ENCODE results near the gene SCOC.
A peak's percentile ranks its signal among the peaks of the same experiment; 100 is the strongest.
"Not testable (repeated sequence)": the region's sequence is repeated elsewhere in the genome, so short reads cannot be mapped to it uniquely, and the experiment has no call there.

The SCOC gene

GRCh38 chr4:140359562-140360427, 13.7 kb upstream of the SCOC start:
- peak in 46 of 56 donors; percentile 0 to 82 (median 22) for DNase-seq

- no peak for DNase-seq
Measured at GRCh38 chr4:140361099-140361498, 12.3 kb upstream of the SCOC start.

DNA sequence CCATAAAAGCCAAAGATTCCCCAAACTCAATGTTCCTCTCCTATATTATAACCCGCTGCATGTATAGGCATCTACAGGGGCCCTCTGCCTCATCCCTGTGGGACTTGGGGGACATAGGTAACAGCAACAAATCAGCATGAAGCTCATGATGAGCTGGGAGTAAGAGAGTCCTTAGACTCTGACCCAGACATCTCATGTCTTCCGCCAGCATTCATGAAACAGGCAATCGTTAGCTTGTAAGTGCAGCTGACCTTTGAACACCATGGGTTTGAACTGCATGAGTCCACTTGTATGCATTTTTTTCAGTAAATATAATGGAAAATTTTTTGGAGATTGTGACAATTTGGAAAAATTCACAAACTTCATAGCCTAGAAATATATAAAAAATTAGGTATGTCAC, 10.4 kb upstream of the SCOC start:
- DNase-seq = no peak

GRCh38 chr4:140363558-140363957, 9.9 kb upstream of the SCOC start:
- DNase-seq = no peak

DNA sequence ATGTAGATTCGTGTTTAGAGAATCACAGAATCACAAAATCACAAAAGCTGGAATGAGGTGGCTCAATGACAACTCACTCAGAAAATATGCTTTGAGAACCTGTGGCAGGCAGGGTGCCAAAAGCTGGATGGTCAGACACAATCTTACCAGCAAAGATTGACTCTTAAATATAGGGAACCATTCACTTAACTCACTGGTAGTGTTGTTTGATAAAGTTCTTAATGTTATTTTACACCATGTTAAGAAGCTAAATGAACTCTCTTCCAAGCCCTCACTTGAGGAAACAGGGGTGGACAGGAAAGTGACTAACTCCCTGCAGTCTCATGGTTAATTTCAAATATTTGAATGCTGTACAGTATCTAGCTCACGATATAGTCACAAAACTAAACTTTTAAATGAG, 5.7 kb upstream of the SCOC start:
- DNase-seq = no peak

DNA sequence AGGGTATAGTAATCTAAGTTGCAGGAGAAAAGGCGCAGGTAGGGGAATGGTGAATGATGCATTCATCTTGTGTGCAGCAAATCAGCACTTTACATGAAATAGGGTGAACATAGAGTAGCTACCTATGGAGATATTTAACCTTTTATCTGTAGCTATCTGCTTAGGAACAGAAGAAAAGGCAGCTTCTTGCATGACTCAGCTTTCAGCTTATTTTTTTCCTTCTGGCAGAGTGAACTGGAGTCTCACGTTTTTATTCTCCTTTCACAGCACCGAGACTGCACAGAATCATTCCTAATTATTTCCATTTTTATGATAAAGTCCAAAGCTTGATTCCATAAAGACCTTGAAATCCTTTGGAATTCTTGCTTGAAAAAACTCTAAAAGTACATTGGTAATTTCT, 4.8 kb upstream of the SCOC start:
- no peak for DNase-seq

- peak in 3 of 56 donors; percentile 25 to 34 (median 30) for DNase-seq
Measured at GRCh38 chr4:140372751-140373327, 607 bp upstream of the SCOC start.

DNA sequence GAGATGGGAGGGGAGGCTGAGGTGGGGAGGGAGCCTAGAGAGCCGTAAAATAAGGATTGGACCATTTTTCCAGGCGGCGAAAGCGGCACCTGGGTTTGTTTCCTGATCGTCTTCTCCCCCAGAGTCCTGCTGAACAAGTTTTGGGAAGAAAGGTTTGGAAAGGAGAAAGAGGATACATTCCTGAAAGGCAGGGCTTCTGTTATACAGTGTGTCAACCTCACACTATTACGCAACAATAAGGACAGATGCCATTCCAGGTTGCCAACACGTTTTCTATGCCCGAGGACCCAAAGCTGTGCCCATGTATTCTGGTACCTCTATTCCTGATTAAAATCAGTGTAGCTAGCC, 658 bp downstream of the SCOC start:
- DNase-seq = peak in 1 of 56 donors; percentile 45

- DNase-seq = no peak
Measured at GRCh38 chr4:140382732-140383131, 9.3 kb downstream of the SCOC start.

- DNase-seq = no peak
Measured at GRCh38 chr4:140388015-140388414, 14.6 kb downstream of the SCOC start.

GRCh38 chr4:140395668-140396067, 22.2 kb downstream of the SCOC start:
- no peak for DNase-seq

GRCh38 chr4:140400111-140400510, 26.7 kb downstream of the SCOC start:
- DNase-seq = no peak

DNA sequence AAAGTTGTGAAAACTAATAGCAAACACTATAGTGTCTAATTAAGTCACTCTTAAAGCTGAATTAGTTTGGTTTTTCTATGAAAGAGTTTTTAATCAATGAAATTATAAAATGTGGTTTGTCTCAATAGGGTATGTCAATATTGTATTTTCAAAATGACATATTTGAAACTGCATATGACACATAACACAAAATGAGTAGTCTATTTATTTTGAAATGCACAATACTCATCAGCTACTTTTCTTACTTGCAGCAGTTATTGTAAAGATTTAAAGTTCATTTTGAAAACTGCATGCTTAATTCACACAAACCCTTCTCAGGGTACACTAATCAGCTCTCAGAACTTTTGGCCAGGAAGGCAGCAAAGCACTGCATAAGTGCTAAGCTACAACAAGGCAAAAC, 32.8 kb downstream of the SCOC start:
- no peak for DNase-seq

DNA sequence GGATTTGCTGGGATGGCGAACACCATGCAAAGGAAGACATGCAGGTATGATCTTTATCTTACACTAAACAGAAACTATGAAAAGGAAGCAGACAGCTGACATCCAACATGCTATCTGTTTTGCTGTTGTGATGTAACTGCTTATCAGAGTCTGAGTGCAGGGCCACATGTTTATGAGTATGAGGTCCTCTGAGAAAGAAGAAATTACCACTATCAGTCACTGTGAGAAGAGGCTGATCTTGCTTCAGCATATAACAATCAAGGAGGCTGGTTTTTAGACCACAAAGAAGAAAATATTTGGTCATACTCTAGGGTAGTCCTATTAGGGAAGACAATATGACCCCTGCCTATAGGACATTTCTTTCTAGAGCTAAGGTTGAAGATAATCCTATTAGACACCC, 35.5 kb downstream of the SCOC start:
- DNase-seq = no peak

- DNase-seq = not testable (repeated sequence)
Measured at GRCh38 chr4:140413130-140413969, 39.9 kb downstream of the SCOC start.

DNA sequence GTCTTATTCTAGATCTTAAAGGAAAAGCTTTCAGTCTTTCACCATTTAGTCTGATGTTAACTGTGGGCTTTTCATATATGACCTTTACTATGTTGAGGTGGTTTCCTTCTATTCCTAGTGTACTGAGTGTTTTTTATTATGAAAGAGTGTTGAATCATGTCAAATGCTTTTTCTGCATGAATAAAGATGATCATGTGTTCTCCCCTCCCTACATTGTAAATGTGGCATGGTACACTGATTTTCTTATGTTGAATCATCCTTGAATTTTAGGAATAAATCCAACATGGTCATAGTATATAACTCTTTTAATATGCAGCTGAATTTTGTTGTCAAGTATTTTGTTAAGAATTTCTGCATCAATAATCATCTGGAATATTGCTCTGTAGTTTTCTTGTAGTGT, 49.7 kb downstream of the SCOC start:
- DNase-seq = no peak

- peak in 9 of 56 donors; percentile 1 to 48 (median 32) for DNase-seq
Measured at GRCh38 chr4:140426610-140427105, 53.2 kb downstream of the SCOC start.

GRCh38 chr4:140427106-140427918, 53.9 kb downstream of the SCOC start, which contains the start of gene CLGN:
CLGN (minus strand) TSS chr4:140427648; CDS start chr4:140413078, 14,570 bp downstream.
- peak in 50 of 56 donors; percentile 1 to 75 (median 38) for DNase-seq

DNA sequence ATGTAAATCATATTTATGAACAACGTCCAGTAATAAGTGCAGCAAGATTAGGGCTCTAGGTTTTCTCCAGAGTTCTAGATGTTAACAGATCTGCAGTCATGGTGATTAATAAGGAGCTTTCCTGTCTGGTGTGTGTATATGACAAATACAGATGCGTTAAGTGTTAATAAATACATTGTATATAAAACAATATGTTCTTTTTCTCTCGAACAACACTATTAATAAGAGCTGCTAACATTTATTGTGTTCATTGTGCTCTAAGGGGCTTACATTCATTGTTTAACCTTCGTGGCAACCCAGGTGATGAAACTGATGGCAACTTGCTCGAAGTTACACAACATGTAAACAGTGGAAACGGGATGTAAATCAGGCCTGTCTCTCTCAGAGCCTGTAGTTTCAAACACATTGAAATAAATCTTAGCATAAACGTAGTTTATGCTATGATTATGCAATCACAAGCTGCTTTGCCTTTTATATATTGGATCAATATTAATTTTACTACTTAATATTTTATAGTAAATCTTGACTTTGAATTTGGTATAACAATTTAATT, 54.5 kb downstream of the SCOC start:
- no peak for DNase-seq
